HepG2 (cell line): ENCODE data around the gene NPPA. TPM values are rescaled to one million over a fixed set of nuclear protein-coding genes. Genes with fewer than 3 reads are reported as not detected.
A peak's percentile ranks its signal among the peaks of the same experiment; 100 is the strongest.

Source experiments
- ARNT ChIP-seq: fragments of 450-650 bp; IDR thresholded peaks from 2 replicates; pipeline ENCODE4 v1.6.1; 2017
- DZIP1 ChIP-seq: sonication (generic); formaldehyde crosslinking; IDR thresholded peaks from 2 replicates; pipeline ENCODE4 v1.5.0; 2020; ENCODE audit warnings: mild to moderate bottlenecking, missing genetic modification reagents
- GATA4 ChIP-seq: sonication (generic); IDR thresholded peaks from 2 replicates; pipeline ENCODE4 v1.6.1; 2016; ENCODE audit warnings: antibody characterized with exemption, low read depth, borderline replicate concordance
- JDP2 ChIP-seq: sonication (generic); formaldehyde crosslinking; IDR thresholded peaks from 2 replicates; pipeline ENCODE4 v1.8.1; 2022; ENCODE audit warnings: missing genetic modification reagents, borderline replicate concordance
- MXD1 ChIP-seq: sonication (generic); formaldehyde crosslinking; IDR thresholded peaks from 2 replicates; pipeline ENCODE4 v1.4.0; 2020; ENCODE audit warnings: mild to moderate bottlenecking, missing genetic modification reagents
- NCOR1 ChIP-seq: fragments of 200-600 bp; sonication (generic); IDR thresholded peaks from 2 replicates; pipeline ENCODE4 v1.7.0; 2017; ENCODE audit warnings: antibody characterized with exemption, low read length, borderline replicate concordance
- PLRG1 ChIP-seq: fragments of 450-650 bp; conservative IDR thresholded peaks from 2 replicates; pipeline ENCODE4 v1.6.1; 2016
- PPARG ChIP-seq: conservative IDR thresholded peaks from 2 replicates; pipeline ENCODE4 v1.6.1; 2016; ENCODE audit warnings: missing biosample characterization, missing genetic modification reagents
- SMAD1 ChIP-seq: sonication (generic); formaldehyde crosslinking; IDR thresholded peaks from 2 replicates; pipeline ENCODE4 v1.4.0; 2020; ENCODE audit warnings: missing genetic modification reagents, low read depth, mild to moderate bottlenecking, borderline replicate concordance
- SOX6 ChIP-seq, 2 experiments: fragments of 450-650 bp in 1 of 2; sonication (generic) in 1 of 2; formaldehyde crosslinking in 1 of 2; IDR thresholded peaks; 2 replicates each; pipeline versions ENCODE4 v1.4.0 to v1.6.1; 2017 to 2020; ENCODE audit warnings: antibody characterized with exemption in 1 of 2, mild to moderate bottlenecking in 1 of 2, missing genetic modification reagents in 1 of 2
- YY1 ChIP-seq: IDR thresholded peaks from 2 replicates; pipeline ENCODE4 v1.6.1; 2011; ENCODE audit warnings: low read length, low read depth, moderate library complexity, mild to moderate bottlenecking; ENCODE audit not compliant: insufficient read depth, insufficient replicate concordance
- ZC3H4 ChIP-seq: sonication (generic); formaldehyde crosslinking; IDR thresholded peaks from 2 replicates; pipeline ENCODE4 v1.4.0; 2020; ENCODE audit warnings: missing genetic modification reagents, borderline replicate concordance
- ZNF263 ChIP-seq: sonication (generic); formaldehyde crosslinking; IDR thresholded peaks from 2 replicates; pipeline ENCODE4 v1.4.0; 2020; ENCODE audit warnings: missing genetic modification reagents
- ZNF331 ChIP-seq: sonication (generic); formaldehyde crosslinking; IDR thresholded peaks from 2 replicates; pipeline ENCODE4 v1.4.0; 2020; ENCODE audit warnings: missing genetic modification reagents
- ZNF460 ChIP-seq: sonication (generic); formaldehyde crosslinking; IDR thresholded peaks from 2 replicates; pipeline ENCODE4 v1.5.1; 2020; ENCODE audit warnings: missing genetic modification reagents, mild to moderate bottlenecking, borderline replicate concordance
- ZNF556 ChIP-seq: sonication (generic); formaldehyde crosslinking; IDR thresholded peaks from 2 replicates; pipeline ENCODE4 v1.4.0; 2020; ENCODE audit warnings: mild to moderate bottlenecking, missing genetic modification reagents, borderline replicate concordance
- ZNF557 ChIP-seq: sonication (generic); formaldehyde crosslinking; IDR thresholded peaks from 2 replicates; pipeline ENCODE4 v1.4.0; 2020; ENCODE audit warnings: missing genetic modification reagents
- ZNF709 ChIP-seq: sonication (generic); formaldehyde crosslinking; IDR thresholded peaks from 2 replicates; pipeline ENCODE4 v1.5.0; 2020; ENCODE audit warnings: mild to moderate bottlenecking, missing genetic modification reagents
- ZNF768 ChIP-seq: sonication (generic); formaldehyde crosslinking; IDR thresholded peaks from 2 replicates; pipeline ENCODE4 v1.4.0; 2020; ENCODE audit warnings: missing genetic modification reagents
- ZZZ3 ChIP-seq: sonication (generic); formaldehyde crosslinking; IDR thresholded peaks from 2 replicates; pipeline ENCODE4 v1.4.0; 2020; ENCODE audit warnings: missing genetic modification reagents, mild to moderate bottlenecking, borderline replicate concordance
- polyA plus RNA-seq, 8 experiments: library from polyadenylated mRNA; depleted of rRNA in 3 of 8; stranded (reverse) in 7 of 8; unstranded in 1 of 8; fragments of >200 nt; fragmentation: Illumina TruSeq in 4 of 8; extraction: Trizol in 4 of 8; gene quantifications; 2 replicates each; pipeline versions ENCODE4 v1.2.1 to v1.2.3, GENCODE V29; 2011 to 2016; ENCODE audit warnings: low read depth in 4 of 8, missing spikeins in 1 of 8, mixed read lengths in 1 of 8; ENCODE audit not compliant: insufficient read depth in 1 of 8
- total RNA-seq, 5 experiments: library from RNA; depleted of rRNA; stranded (reverse); fragments of >200 nt; fragmentation: Illumina TruSeq; extraction: Trizol; gene quantifications; 2 replicates each; pipeline ENCODE4 v1.2.3, GENCODE V29; 2016; ENCODE audit warnings: low read depth in 1 of 5
- TF ChIP-seq, protein P1 (sequence below): sonication (generic); formaldehyde crosslinking; IDR thresholded peaks from 2 replicates; pipeline ENCODE4 v1.4.0; 2020; ENCODE audit warnings: mild to moderate bottlenecking, low read depth, missing genetic modification reagents
- TF ChIP-seq, protein P2 (sequence below): sonication (generic); formaldehyde crosslinking; IDR thresholded peaks from 2 replicates; pipeline ENCODE4 v1.8.0; 2023; ENCODE audit warnings: mild to moderate bottlenecking, missing genetic modification reagents

Gene NPPA
- total and polyA plus RNA-seq, 2 of the 13 experiments (the other 11 are each of a cell fraction or from before 2014, with no cell fraction given), result not detected

- TF ChIP-seq PPARG (peak; percentile 85), ZC3H4 (CRISPR knock-in tag) (peak; percentile 59; the same call in 1 of the 2 replicates), ZNF709 (peak; percentile 92; the same call in 1 of the 2 replicates), NCOR1 (no peak), ZZZ3 (CRISPR knock-in tag) (no peak), PLRG1 (no peak), ZNF557 (CRISPR knock-in tag) (peak; percentile 99), GATA4 (no peak), JDP2 (peak; percentile 74; the same call in 1 of the 2 replicates), ZNF556 (peak; percentile 87; the same call in 1 of the 2 replicates), MXD1 (peak; percentile 95), DZIP1 (CRISPR knock-in tag) (peak; percentile 86; the same call in 1 of the 2 replicates), ZNF460 (CRISPR knock-in tag) (no peak; the same call in 1 of the 2 replicates), ZNF331 (peak; percentile 98), ARNT (no peak), ZNF263 (CRISPR knock-in tag) (peak; percentile 86), ZNF768 (peak; percentile 89), SOX6 (IDR thresholded peaks at IDR 0.05) (no peak), SOX6 (CRISPR knock-in tag; IDR thresholded peaks at IDR 0.05) (peak; percentile 27; the same call in 1 of the 2 replicates), SMAD1 (CRISPR knock-in tag) (0 out of 2 replicates have a peak, but pooled peaks have one; percentile 69), YY1 (no peak)
- TF ChIP-seq, protein P1, sequence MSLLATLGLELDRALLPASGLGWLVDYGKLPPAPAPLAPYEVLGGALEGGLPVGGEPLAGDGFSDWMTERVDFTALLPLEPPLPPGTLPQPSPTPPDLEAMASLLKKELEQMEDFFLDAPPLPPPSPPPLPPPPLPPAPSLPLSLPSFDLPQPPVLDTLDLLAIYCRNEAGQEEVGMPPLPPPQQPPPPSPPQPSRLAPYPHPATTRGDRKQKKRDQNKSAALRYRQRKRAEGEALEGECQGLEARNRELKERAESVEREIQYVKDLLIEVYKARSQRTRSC (CRISPR knock-in tag), result peak; percentile 88; the same call in 1 of the 2 replicates
- TF ChIP-seq, protein P2, sequence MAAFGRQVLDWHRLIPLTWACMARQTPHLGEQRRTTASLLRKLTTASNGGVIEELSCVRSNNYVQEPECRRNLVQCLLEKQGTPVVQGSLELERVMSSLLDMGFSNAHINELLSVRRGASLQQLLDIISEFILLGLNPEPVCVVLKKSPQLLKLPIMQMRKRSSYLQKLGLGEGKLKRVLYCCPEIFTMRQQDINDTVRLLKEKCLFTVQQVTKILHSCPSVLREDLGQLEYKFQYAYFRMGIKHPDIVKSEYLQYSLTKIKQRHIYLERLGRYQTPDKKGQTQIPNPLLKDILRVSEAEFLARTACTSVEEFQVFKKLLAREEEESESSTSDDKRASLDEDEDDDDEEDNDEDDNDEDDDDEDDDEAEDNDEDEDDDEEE (CRISPR knock-in tag), result peak; percentile 95; the same call in 1 of the 2 replicates
Observed at GRCh38 chr1:11858968-11859871, 11.6 kb upstream of the NPPA start (continued).
